Measurements from ENCODE around the gene CFAP126.
A peak's percentile ranks its signal among the peaks of the same experiment; 100 is the strongest.
"Not testable (repeated sequence)": the region's sequence is repeated elsewhere in the genome, so short reads cannot be mapped to it uniquely, and the experiment has no call there.

Gene CFAP126

GRCh38 chr1:161367684-161368400, at the start of gene CFAP126:
Gene CFAP126, minus strand, starts transcription at chr1:161367876. Its CDS starts 8 bp downstream, at chr1:161367868.
- DNase-seq = peak; percentile 82

GRCh38 chr1:161413050-161413449, 45.4 kb upstream of the CFAP126 start:
- not testable (repeated sequence) for DNase-seq

GRCh38 chr1:161410636-161410970, 42.9 kb upstream of the CFAP126 start:
- peak; percentile 67 for DNase-seq

- DNase-seq = not testable (repeated sequence)
These were observed 42.4 kb upstream of the CFAP126 start for GRCh38 chr1:161409848-161410635.

- no peak for DNase-seq
These were observed 40.9 kb upstream of the CFAP126 start for GRCh38 chr1:161408429-161409052.

- DNase-seq = no peak
These were observed 39.8 kb upstream of the CFAP126 start for GRCh38 chr1:161407451-161407985.

GRCh38 chr1:161406551-161406950, 38.9 kb upstream of the CFAP126 start:
- DNase-seq = not testable (repeated sequence)

GRCh38 chr1:161404051-161404597, 36.4 kb upstream of the CFAP126 start:
- DNase-seq = no peak

GRCh38 chr1:161402446-161402845, 34.8 kb upstream of the CFAP126 start:
- DNase-seq = no peak

GRCh38 chr1:161399257-161399998, 31.8 kb upstream of the CFAP126 start:
- DNase-seq = peak; percentile 98

GRCh38 chr1:161398900-161399256, 31.2 kb upstream of the CFAP126 start:
- DNase-seq = no peak

- DNase-seq = not testable (repeated sequence)
These were observed 29.4 kb upstream of the CFAP126 start for GRCh38 chr1:161397038-161397437.

GRCh38 chr1:161393151-161393550, 25.5 kb upstream of the CFAP126 start:
- DNase-seq = no peak

GRCh38 chr1:161391611-161392010, 23.9 kb upstream of the CFAP126 start:
- DNase-seq = no peak

- DNase-seq = not testable (repeated sequence)
These were observed 23.5 kb upstream of the CFAP126 start for GRCh38 chr1:161391136-161391535.

- no peak for DNase-seq
These were observed 22.8 kb upstream of the CFAP126 start for GRCh38 chr1:161390559-161390858.

- DNase-seq = peak; percentile 97
These were observed 22.2 kb upstream of the CFAP126 start for GRCh38 chr1:161389691-161390558.

GRCh38 chr1:161389158-161389557, 21.5 kb upstream of the CFAP126 start:
- DNase-seq = not testable (repeated sequence)

GRCh38 chr1:161388639-161389038, 21.0 kb upstream of the CFAP126 start:
- no peak for DNase-seq

GRCh38 chr1:161382214-161383019, 14.7 kb upstream of the CFAP126 start:
- DNase-seq = peak; percentile 90

GRCh38 chr1:161381707-161382106, 14.0 kb upstream of the CFAP126 start:
- no peak for DNase-seq
